ELF-1 (cell line): ENCODE data around the gene EFHD1.
"Not testable (repeated sequence)": the region's sequence is repeated elsewhere in the genome, so short reads cannot be mapped to it uniquely, and the experiment has no call there.

ENCODE experiments used
- DNase-seq: peaks from one replicate; pipeline ENCODE4 v3.0.0-alpha.2; 2016; ENCODE audit warnings: low read depth, low spot score

EFHD1 gene

DNA sequence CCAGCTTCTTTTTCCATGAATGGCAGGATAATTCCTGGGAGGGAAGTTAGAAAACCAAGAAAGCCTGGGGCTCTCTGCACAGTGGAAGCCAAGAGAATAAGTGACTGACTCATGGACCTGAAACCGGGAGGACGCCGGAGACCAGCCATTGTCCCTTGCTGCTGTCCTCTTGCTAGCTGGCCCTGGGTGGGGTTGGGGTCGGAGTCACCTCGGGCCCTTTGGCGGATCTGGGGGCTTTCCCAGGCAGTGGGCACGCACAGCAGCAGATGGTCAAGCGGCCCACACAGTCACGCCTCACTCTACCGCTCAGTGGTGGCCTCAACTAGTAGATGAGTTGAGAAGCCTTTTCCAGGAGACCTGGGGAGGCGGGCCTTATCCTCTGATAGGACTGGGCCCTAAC, 15.6 kb downstream of the EFHD1 start:
- DNase-seq: no peak

GRCh38 chr2:232652505-232652851, 19.1 kb downstream of the EFHD1 start:
- peak; percentile 52 for DNase-seq

GRCh38 chr2:232653441-232653840, 20.0 kb downstream of the EFHD1 start:
- no peak for DNase-seq

DNA sequence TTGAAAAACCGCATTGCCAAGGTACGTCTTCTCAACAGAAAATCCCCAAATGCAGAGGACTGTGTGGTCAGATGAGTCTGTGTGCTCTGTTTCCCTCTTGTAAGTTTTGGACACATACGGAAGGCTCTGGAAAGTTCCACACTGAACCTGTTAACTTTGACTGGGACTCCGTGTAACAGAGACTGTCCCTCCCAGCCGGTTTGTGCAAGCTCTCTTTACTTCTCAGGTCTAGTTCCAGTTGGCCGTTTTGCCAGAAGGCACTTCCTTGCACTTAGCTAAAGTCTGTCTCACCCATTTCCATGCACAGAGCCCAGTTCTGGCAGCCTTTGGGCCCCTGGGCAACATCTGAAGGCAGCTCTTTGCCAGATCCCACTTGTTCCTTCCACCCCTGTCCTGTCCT, 22.0 kb downstream of the EFHD1 start:
- DNase-seq: peak; percentile 40

DNA sequence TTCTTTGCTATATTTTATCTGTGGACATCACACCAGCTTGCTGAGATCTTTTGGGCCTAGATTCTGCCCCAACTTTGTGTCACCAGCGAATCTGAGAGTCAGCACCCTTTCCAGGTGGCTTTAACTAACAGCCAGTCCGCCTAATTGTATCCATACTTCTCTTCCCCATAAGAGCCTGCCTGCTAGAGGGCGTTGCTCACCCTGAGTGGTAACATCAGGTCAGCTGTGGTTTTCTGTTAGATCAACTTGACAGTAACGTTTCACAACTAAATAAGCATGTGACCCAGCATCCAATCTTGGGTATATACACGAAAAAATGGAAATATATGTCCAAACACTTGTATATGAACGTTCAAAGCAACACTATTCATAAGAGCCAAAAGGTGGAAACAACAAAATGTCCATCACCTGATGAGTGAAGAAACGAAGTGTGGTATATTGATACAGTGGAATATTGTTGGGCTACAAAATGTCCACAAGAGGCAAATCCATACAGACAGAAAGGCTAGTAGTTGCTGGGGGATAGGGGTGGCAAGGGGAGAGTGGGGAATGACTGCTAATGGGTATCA, 24.9 kb downstream of the EFHD1 start:
- DNase-seq: no peak

GRCh38 chr2:232659359-232659758, 26.0 kb downstream of the EFHD1 start:
- DNase-seq: no peak

- no peak for DNase-seq
These were observed 29.3 kb downstream of the EFHD1 start for GRCh38 chr2:232662486-232663260.

- no peak for DNase-seq
These were observed 32.8 kb downstream of the EFHD1 start for GRCh38 chr2:232666051-232666805.

GRCh38 chr2:232667989-232668583, 34.7 kb downstream of the EFHD1 start:
- no peak for DNase-seq

GRCh38 chr2:232668805-232669444, 35.5 kb downstream of the EFHD1 start:
- DNase-seq: peak; percentile 53

GRCh38 chr2:232672588-232672987, 39.2 kb downstream of the EFHD1 start:
- no peak for DNase-seq

- no peak for DNase-seq
These were observed 41.1 kb downstream of the EFHD1 start for GRCh38 chr2:232674491-232674890.

GRCh38 chr2:232675381-232675780, 42.0 kb downstream of the EFHD1 start:
- no peak for DNase-seq

DNA sequence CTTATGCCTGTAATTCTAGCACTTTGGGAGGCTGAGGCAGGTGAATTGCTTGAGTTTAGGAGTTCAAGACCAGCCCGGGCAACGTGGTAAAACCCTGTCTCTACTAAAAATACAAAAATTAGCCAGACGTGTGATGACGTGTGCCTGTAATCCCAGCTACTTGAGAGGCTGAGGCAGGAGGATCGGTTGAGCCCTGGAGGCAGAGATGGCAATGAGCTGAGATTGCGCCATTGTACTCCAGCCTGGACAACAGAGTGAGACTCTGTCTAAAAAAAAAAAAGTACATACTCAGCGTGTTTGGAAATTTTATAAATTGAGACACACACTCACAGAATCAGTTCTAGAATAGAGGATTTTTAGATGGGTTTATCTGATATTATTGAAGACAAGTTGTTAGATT, 46.6 kb downstream of the EFHD1 start:
- no peak for DNase-seq

- DNase-seq: no peak
These were observed 48.1 kb downstream of the EFHD1 start for GRCh38 chr2:232681527-232681926.

DNA sequence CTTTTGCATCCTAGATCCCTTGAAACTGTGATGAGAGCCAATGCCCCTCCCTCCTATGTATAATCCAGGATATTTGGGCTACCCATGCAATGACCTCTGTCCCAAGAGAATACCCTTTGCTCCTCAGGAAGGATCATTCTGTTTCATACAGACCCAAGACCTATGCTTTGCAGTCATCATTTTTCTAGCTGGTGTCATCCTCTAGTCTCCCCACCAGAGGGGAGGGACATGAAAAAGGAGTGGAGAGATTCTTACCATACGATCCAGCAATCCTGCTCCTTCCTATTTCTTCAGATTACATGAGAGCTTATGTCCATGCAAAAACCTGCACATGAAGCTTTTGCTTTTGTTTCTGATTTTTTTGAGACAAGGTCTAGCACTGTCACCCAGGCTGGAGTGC, 50.0 kb downstream of the EFHD1 start:
- DNase-seq: no peak

GRCh38 chr2:232685391-232685790, 52.0 kb downstream of the EFHD1 start:
- not testable (repeated sequence) for DNase-seq

DNA sequence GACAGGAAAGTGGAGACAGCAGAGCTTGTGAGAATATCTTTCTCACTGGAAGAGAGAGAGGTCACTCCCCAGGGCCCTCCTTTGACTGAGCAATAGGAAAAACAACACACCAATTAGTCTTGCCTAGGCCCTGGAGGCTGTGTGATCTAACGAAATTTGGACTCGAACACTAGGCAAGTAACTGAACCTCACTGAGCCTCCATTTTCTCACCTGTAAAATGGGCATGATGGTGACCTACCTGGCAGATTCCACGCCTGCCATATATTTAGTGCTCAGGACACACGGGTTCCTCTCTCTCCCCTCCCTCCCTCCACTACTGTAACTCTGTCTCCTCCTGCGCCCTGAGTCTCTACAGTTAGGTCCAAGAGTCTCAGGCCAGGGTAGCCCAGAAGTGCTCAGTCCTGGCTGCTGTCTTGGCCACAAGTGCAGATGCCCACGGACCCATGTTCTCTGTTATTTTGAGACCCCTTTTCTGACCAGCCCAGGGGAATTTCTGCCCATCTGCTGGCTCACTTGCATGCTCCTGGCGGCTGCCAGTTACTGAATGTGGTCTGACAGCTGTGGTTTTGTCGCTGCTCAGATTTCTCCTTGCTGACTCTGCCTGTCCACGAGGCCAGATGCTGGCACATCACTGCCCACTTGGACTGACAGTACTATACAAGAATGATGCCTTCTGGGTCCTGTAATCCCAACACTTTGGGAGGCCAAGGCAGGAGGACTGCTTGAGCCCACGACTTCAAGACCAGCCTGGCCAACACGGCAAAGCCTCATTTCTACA, 54.2 kb downstream of the EFHD1 start:
- no peak for DNase-seq

GRCh38 chr2:232688201-232688600, 54.8 kb downstream of the EFHD1 start:
- DNase-seq: no peak

DNA sequence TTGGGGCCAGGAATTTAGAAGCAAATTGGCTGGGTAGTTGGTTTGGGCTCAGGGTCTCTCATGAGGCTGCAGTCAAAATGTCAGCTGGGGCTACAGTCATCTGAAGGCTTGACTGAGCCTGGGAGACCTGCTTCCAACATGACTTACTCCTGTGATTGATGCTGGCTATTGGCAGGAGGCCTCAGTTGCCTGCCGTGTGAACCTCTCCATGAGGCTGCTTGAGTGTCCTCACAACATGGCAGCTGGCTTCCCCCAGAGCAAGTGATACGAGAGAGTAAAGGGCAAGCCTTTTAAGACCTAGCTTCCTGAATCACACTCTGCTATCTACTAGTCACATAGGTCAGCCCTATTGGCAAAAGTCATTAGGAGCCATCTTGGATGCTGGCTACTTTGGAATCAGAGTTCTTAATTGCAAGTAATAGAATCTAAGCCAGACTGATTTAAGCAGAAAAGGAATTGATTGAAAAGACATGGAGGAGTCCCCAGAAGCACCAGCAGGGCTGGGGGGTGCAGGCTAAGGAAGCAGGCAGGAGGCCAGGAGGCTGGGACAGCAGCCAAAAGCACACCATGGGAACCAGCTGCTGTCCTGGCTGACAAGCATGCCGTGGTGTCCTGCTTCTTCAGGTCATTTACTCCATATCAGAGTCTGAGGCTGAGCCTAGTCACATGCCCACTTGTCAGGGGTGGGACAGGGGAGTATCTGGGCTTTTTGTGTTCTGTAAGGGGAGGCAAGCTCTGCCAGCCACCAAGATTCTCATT, 55.9 kb downstream of the EFHD1 start:
- DNase-seq: no peak
